PC-3 (cell line): ENCODE data around the gene CEMP1.

Experiments used
- CTCF ChIP-seq: fragments of 300-600 bp; sonication (generic); conservative IDR thresholded peaks from 2 replicates; pipeline ENCODE4 v1.5.1; 2017; ENCODE audit warnings: antibody characterized with exemption, low read depth, mild to moderate bottlenecking, low read length
- EZH2 ChIP-seq: fragments of 300-600 bp; sonication (generic); IDR thresholded peaks from one replicate; pipeline ENCODE4 v1.6.1; 2017; ENCODE audit warnings: antibody characterized with exemption, mild to moderate bottlenecking, low read length; ENCODE audit not compliant: unreplicated experiment
- EZH2phosphoT487 ChIP-seq: fragments of 300-600 bp; sonication (generic); IDR thresholded peaks from 2 replicates; pipeline ENCODE4 v1.6.1; 2018; ENCODE audit warnings: mild to moderate bottlenecking, antibody characterized with exemption, low read length, borderline replicate concordance

DNA sequence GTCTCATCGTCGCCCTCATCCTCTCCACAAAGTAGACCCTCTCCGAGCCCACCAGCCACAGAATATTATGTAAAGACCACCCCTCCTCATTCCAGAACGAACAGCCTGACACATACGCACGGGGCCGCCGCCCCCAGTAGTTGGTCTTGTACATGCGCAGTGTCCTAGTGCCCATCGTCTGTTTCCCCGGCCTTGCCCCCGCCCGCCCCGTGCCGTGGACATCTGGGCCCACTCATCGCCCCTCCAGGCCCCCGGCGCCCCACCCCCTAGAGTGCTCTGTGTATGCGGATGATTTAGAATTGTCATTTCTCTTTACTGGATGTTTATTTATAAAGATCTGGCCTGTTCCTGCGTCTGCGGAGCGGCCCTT lies 11.5 kb downstream of the CEMP1 start:
- TF ChIP-seq CTCF (no peak), EZH2 (no peak), EZH2phosphoT487 (no peak)
